ENCODE results near the gene COQ5.
"Not testable (repeated sequence)": the region's sequence is repeated elsewhere in the genome, so short reads cannot be mapped to it uniquely, and the experiment has no call there.

The COQ5 gene

DNA sequence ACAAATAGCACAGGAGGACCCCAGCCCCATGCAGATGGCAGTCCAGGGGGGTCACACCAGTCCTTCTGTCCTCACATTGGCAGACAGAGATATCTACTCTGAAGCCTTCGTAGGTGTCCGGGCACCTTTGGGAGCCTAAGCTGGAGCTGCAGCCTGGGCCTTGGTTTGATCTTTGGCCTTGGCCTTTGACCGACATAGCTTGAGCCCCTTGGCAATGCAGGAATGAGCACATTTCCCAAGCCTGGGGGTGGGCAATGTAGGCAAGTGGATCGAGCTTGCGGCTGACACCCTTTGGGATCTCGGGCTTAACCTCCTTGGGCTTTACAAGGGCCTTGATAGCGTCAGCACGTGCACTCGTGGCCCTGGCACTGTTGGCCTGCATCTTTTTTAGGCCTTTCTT, 6.4 kb downstream of the COQ5 start:
- no peak for DNase-seq

GRCh38 chr12:120519324-120519723, 9.6 kb downstream of the COQ5 start:
- DNase-seq, result not testable (repeated sequence)

- DNase-seq, result no peak
Observed at GRCh38 chr12:120515496-120515895, 13.5 kb downstream of the COQ5 start.

GRCh38 chr12:120514002-120514401, 15.0 kb downstream of the COQ5 start:
- DNase-seq, result no peak

DNA sequence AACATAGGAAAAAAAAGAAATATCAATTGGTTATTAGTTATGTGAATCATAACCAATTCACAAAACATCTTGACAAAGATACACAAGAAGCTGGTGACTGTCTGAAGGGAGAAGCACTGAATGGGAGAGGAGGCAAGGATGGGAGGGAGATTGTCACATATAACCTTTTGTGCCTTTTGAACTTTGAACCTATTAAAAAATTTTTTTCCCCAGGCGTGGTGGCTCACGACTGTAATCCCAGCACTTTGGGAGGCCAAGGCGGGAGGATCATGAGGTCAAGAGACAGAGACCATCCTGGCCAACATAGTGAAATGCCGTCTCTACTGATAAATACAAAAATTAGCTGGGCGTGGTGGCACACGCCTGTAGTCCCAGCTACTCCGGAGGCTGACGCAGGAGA, 20.4 kb downstream of the COQ5 start:
- no peak for DNase-seq

GRCh38 chr12:120504587-120504986, 24.4 kb downstream of the COQ5 start:
- DNase-seq, result no peak

DNA sequence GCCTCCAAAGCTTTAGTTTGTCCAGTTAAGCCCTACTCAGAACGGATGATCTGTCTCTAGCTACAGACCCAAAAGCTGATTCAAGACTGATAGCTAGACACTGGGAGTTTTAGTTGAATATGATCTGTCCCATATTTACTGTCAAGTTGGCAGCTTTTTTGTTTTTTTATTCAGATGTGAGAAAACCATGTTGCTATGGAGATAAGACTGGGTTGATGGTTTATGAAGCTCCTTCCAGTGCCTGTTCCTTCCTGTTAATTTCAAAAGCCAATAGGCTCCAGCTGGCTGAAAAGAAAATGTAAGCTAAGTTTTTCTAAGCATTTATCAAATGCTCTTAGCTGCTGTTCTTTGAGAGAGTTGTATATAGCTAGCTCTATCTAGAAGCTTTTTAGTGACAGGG, 28.4 kb downstream of the COQ5 start:
- no peak for DNase-seq

GRCh38 chr12:120498870-120499515, 30.0 kb downstream of the COQ5 start:
- no peak for DNase-seq

DNA sequence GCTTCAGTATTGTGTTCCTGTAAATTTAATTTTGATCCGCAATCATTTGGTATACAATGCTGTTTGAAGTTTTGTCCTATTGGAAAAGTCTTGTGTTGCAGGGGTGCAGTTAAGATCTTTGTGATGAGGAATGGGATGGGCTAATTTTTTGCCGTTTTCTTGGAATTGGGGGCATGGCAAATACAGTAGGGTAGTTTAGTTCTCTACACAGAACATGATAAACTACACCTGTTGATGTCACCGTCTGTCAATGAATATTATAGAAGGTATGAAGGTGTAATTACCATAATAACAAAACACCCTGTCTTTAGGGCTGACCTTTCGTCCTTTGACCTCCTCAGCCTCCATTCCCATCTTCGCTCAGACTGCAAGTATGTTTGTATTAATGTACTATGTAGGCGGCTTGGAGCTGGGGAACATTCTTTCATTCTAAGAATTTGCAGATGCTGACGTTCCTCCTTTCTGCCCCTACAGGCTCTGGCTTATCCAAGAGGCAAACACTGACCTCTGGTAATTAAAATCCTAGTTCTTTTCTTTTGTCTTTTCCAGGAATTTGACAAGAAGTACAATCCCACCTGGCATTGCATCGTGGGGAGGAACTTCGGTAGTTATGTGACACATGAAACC, 31.3 kb downstream of the COQ5 start:
- no peak for DNase-seq

GRCh38 chr12:120496413-120497340, 32.3 kb downstream of the COQ5 start:
- no peak for DNase-seq

- peak; percentile 90 for DNase-seq
Observed at GRCh38 chr12:120495731-120496412, 33.1 kb downstream of the COQ5 start, which contains the start of gene DYNLL1. Gene DYNLL1 (plus strand): TSS chr12:120496113. CDS start chr12:120496422, 309 bp downstream.

DNA sequence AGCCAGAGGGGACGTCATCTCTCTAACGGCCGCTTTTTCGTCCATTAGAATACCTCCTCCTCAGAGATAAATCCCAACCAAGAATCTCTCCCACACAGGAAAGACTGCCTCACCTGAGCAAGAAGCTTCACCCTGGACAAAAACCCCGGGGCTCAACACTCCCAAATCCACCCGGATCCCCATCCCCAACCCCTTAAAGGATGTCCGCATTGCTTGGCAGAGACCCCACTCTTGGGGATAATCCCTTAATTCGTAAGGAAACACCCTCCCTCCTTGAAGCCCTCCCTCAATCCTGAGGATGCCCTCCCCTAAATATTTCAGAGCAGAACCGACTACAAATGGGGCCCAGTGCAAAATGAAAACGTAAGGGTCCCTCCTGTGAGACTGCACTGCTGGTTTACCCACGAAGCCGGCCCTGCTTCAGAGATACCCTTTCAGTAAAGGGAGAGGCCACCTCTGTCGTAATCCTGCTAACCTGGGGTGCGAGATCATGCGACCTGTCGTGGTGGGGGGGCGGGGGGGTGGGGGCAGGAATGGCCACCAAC, 33.7 kb downstream of the COQ5 start:
- DNase-seq, result no peak

GRCh38 chr12:120490833-120491512, 38.0 kb downstream of the COQ5 start:
- no peak for DNase-seq

GRCh38 chr12:120490325-120490724, 38.6 kb downstream of the COQ5 start:
- no peak for DNase-seq

- DNase-seq, result no peak
Observed at GRCh38 chr12:120489018-120489417, 39.9 kb downstream of the COQ5 start.

- DNase-seq, result no peak
Observed at GRCh38 chr12:120488057-120488640, 40.8 kb downstream of the COQ5 start.

DNA sequence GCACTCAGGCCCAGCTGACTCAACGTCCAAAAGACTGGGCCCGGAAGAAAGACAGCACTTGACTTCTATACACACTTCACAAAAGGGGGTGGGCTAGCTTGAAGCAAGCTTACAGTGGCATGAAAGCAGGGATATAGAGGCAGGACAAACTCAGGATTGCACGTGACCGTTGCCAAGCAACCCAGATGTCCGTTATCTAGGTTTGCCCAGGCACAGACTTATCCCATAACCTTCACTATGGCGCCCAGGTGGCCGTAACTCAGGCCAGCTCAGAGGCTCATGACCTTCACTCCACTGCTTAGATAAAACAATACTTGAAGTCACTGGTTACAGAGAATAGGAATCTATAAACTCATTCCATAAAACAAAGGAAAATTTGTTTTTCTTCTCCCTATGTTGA, 41.4 kb downstream of the COQ5 start:
- DNase-seq, result not testable (repeated sequence)

DNA sequence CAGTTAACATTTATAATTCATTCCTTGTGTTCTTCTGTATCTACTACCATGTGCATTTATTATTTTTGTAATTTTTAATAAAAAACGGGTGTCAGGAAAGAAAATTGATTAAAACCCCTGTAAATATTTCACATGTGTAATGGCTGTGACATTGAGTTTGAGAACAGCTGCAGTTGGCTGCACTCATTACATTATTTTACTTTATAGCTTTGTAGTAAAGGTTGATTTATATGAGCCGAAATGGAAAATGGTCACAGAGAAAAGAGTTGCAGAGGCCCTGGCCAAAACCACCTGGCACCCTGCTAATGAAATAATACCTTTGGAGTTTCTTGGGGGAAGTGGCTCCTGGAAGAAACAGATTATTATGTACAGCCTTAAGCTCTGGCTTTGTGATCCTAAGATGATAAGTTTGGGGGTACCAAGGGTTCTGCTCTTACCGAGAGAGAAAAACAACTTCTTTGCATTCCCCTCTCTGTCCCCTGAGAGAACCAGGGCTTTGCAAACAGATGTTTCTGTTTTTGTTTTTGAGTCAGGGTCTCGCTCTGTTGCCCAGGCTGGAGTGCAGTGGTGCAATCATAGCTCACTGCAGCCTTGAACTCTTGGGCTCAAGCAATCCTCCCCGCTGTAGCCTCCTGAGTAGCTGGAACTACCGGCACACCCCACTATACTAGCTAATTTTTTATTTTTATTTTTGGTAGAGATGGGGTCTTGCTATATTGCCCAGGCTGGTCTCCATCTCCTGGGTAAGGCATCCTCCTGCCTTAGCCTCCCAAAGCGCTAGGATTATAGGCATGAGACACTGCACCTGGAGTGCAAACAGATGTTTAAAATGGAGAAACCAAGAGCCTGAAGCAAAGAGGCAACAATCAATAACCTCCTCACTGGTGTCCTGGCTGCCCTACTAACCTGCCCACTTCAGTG, 42.7 kb downstream of the COQ5 start:
- no peak for DNase-seq

- DNase-seq, result no peak
Observed at GRCh38 chr12:120483621-120484020, 45.3 kb downstream of the COQ5 start.

DNA sequence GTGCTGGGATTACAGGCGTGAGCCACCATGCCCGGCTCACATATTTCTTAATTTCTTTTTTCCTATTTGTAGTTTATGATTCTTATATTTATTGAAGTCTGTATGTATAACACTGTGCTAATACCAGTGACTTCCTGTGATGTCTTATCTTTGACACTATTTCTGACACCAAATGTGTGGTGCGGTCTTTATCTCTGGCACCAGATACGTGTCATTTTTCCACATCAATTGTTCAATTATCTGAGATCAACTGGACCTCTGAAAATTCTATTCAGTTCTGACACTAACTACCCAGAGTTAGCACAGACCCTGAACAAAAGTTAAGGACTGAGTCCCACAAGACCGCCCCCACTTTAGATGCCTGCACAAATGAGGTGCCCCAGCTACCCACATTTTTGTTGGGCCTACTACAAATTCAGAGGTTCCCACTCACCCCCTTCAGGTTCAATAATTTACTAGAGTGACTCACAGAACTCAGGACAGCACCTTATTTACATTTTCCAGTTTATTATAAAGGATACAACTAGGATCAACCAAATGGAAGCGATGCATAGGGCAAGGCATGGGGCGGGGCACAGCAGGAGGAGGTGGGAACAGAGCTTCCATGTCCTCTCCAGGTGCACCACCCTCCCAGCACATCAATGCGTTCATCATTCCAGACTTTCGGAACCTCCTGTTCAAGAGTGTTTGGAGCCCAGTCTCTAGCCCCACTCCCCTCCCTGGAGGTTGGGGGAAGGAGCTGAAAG, 47.8 kb downstream of the COQ5 start:
- no peak for DNase-seq
